HG02840 (cell line): Measurements from ENCODE around the gene CLDN16.

Source experiments
- ATAC-seq: cut with Tn5 transposase; IDR thresholded peaks from one replicate; pipeline ENCODE4 v1.9.1; 2021; ENCODE audit warnings: mild to moderate bottlenecking, moderate library complexity, moderate number of reproducible peaks; ENCODE audit not compliant: unreplicated experiment, low FRiP score

Gene CLDN16

GRCh38 chr3:190387578-190388213 lies at the start of gene CLDN16:
Gene CLDN16 (plus strand): TSS chr3:190388163. CDS start chr3:190388330, 167 bp downstream.
- no peak for ATAC-seq

- ATAC-seq = no peak
Observed at GRCh38 chr3:190338717-190339116, 49.2 kb upstream of the CLDN16 start.

DNA sequence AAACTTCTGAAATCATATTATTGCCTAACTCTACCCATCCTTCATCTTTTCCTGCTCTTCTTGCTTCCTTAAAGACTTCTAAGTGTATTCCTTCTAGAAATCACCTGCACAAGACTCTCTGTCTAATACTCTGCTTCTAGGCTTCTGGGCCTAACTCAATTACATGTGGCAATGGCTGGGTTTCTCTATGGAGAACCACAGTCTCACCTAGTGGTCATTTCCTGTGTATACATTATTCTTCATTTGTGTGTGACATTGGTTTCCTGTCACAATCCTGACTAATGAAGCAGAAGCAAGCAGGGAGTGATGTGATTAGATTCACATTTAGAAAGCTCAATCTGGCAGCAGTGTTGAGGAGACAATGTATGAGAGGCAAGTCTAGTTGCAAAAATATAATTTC lies 48.8 kb upstream of the CLDN16 start:
- no peak for ATAC-seq

DNA sequence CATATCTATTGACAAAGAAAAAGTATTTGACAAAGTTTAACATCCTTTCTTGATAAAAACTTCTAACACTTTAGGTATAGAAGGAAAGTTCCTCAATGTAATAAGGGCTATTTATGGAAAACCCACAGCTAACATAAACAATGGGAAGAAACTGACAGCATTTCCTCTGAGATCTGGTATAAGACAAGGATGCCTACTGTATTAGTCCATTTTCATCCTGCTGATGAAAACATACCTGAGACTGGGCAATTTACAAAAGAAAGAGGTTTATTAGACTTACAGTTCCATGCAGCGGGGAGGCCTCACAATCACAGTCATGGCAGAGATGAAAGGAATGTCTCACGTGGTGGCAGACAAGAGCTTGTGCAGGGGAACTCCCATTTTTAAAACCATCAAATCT lies 47.9 kb upstream of the CLDN16 start:
- no peak for ATAC-seq

- ATAC-seq = no peak
Observed at GRCh38 chr3:190345027-190345821, 42.7 kb upstream of the CLDN16 start.

DNA sequence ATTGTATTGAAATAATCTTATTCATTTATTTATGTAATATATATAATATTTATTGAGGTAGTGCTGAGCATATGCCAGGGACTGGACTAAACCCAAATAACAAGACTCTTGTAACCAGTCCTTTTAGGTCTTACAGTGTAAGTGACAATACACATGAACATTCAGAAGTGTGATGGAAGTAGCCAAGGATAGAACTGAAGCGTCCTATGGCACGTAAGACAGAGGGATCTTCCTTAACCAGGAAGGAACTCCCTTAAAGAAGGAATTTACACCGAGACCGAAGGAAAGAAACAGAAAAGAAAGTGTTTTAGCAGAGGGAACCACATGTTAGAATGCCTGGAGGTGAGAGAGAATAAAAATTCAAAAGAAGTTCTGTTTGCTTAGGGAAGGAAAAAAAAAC lies 42.1 kb upstream of the CLDN16 start:
- ATAC-seq = no peak

DNA sequence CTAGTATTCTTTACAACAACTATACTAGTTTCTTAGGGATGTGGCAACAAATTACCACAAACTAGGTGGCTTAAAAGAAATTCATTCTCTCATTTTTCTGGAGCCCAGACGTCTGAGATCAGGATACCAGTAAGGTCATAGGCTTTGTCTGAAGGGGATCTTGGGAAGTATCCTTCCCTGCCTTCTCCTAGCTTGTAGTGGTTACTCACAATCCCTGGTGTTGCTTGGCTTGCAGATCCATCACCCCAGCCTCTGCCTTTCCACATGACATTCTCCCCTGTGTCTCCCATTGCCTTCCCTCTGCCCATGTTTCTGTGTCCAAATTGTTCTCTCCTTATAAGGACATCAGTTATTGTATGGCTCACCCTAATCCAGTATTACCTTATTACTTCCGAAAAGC lies 41.4 kb upstream of the CLDN16 start:
- ATAC-seq = no peak

GRCh38 chr3:190352861-190353457 lies 35.0 kb upstream of the CLDN16 start:
- no peak for ATAC-seq

- ATAC-seq = no peak
Observed at GRCh38 chr3:190356246-190356645, 31.7 kb upstream of the CLDN16 start.

- ATAC-seq = no peak
Observed at GRCh38 chr3:190357468-190357867, 30.5 kb upstream of the CLDN16 start.

DNA sequence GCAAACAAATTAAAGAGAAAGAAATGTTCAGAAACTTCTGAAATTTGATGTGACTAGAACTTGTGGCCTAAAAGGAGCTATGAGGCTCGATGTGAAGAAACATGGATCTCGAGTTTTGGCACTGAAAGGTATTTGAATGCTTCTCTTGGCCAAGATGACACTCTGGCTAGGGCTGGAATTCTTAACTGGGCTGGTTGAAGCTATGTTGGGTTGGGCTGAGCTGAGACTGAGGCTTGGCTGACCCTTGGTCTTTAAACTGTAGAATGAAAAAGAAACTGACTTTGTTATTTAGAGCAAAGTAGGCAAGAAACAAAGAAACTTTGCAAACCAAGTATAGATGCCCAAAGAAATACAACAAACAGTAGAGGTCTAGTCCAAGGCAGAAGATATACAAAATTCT lies 28.1 kb upstream of the CLDN16 start:
- ATAC-seq = no peak

DNA sequence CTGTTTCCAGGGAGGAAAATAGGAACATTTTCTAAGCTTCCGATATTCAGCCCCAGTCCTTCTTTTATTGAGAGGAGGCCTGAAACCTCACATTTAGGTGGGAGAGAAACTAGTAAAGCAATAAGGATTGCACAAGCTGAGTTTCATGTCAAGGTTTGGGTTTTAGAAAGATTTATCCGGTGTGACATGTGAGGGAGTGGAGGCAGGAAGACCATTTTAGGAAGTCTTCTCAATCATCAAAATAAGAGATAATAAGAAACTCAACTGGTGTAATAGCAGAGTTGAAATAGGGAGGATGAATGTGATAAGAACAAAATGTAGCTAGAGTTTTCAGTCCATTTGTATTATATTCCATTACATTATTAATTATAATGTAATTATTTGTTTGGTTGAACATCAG lies 27.7 kb upstream of the CLDN16 start:
- no peak for ATAC-seq

DNA sequence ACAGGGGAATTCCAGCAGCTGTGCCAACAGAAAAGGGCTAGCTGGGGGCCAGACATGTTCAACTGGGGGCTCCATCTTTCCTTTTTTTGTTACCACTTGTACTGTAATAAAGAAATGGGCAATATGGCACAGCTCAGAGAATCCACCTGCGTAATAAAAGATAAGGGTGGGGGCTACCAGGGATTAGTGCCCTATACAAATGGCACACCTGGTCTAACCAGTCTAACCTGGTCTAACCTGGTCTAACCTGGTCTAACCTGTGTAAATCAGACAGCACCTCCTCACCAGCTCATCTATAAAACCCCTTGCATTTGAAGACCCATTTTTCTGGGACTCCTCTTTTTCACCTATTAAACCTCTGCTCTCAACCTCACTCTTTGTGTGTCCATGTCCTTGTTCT lies 26.2 kb upstream of the CLDN16 start:
- no peak for ATAC-seq

GRCh38 chr3:190362258-190362657 lies 25.7 kb upstream of the CLDN16 start:
- ATAC-seq = no peak

DNA sequence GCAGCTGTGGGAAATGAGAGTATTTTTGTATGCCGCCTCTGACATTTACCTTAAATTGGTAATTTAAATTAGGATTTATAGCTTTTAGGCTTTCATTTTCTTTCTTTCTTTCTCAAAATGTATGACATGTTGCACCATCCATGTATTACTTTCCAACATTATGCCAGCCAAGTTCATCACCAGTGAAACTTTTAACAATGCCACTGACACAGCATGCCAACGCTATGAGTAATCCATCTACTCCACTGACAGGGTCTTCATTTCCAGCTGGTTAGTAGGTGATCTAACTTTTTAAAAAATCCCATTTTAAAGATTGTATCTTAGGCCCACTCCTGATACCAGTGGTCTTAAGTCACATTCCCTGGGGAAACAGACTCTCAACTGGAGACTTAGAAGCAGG lies 21.8 kb upstream of the CLDN16 start:
- no peak for ATAC-seq

DNA sequence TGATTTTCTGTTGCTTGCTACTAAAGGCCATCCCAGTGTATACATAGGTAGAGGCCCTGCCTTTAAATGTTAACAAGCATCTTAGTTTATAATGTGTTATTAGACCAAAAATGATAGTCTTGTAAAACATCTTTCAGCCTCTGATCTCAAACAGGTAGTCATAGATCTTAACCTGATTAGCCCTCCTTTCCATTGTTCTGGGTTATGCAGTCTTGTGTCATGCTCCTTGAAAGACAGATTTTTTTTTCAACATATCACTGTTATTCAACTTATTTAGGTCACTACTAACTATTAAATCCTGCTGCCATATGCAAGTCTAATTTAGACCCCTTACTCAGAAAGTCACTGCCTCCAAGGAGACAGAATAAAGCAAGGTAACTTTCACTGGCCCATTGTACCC lies 19.1 kb upstream of the CLDN16 start:
- no peak for ATAC-seq

- ATAC-seq = no peak
Observed at GRCh38 chr3:190369668-190370295, 18.2 kb upstream of the CLDN16 start.

GRCh38 chr3:190370369-190370768 lies 17.6 kb upstream of the CLDN16 start:
- ATAC-seq = no peak

DNA sequence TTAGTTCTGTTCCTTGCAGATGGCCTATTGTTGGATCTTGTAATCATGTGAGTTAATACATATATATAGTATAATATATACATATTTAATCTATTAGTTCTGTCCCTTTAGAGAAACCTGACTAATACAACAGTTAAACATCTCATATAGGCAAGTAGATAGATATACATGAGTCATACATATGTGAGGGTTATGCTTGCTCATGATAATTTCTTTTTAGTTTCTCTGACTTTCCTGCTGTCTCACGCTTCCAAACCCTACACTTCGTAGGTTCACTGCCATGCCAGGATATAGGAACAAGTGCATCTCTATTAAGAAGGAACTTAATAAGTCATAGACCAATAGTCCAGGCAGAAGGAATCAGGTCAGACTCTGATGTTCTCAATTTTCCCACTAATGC lies 16.8 kb upstream of the CLDN16 start:
- ATAC-seq = no peak

DNA sequence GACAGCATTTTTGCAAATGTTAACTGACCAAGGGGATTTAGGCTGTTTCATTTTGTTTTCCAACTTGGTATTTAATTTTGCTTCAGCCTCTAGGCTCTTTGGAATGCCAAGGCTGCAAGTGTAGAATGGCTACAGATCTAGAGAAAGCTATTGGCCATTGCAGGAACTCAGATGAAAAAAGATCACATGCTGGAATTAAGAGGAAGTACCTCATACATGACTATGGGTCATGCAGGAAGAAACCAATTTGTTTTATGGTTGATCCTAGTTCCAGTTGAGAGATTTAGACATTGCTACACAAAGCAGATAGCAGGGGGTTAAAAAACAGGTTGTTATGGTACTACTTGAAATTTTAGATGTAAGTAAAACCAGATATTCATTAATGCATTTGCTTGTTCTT lies 12.7 kb upstream of the CLDN16 start:
- no peak for ATAC-seq

GRCh38 chr3:190375671-190376070 lies 12.3 kb upstream of the CLDN16 start:
- no peak for ATAC-seq
